ENCODE measurements around the gene INPP4B.

The INPP4B gene

GRCh38 chr4:142274137-142274536 lies 572.0 kb downstream of the INPP4B start:
- TF ChIP-seq, protein P1, sequence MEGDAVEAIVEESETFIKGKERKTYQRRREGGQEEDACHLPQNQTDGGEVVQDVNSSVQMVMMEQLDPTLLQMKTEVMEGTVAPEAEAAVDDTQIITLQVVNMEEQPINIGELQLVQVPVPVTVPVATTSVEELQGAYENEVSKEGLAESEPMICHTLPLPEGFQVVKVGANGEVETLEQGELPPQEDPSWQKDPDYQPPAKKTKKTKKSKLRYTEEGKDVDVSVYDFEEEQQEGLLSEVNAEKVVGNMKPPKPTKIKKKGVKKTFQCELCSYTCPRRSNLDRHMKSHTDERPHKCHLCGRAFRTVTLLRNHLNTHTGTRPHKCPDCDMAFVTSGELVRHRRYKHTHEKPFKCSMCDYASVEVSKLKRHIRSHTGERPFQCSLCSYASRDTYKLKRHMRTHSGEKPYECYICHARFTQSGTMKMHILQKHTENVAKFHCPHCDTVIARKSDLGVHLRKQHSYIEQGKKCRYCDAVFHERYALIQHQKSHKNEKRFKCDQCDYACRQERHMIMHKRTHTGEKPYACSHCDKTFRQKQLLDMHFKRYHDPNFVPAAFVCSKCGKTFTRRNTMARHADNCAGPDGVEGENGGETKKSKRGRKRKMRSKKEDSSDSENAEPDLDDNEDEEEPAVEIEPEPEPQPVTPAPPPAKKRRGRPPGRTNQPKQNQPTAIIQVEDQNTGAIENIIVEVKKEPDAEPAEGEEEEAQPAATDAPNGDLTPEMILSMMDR (conservative IDR thresholded peaks at IDR 0.05), result no peak
- H3K27ac ChIP-seq, result no peak overlapping the region

GRCh38 chr4:142272452-142272851 lies 573.6 kb downstream of the INPP4B start:
- TF ChIP-seq, protein P1 (conservative IDR thresholded peaks at IDR 0.05), result no peak

GRCh38 chr4:142271832-142272231 lies 574.3 kb downstream of the INPP4B start:
- H3K27ac ChIP-seq, result no peak overlapping the region
- TF ChIP-seq, protein P1 (conservative IDR thresholded peaks at IDR 0.05), result no peak

More at GRCh38 chr4:142272452-142272851, 573.6 kb downstream of the INPP4B start:
- no peak overlapping the region for H3K27ac ChIP-seq

DNA sequence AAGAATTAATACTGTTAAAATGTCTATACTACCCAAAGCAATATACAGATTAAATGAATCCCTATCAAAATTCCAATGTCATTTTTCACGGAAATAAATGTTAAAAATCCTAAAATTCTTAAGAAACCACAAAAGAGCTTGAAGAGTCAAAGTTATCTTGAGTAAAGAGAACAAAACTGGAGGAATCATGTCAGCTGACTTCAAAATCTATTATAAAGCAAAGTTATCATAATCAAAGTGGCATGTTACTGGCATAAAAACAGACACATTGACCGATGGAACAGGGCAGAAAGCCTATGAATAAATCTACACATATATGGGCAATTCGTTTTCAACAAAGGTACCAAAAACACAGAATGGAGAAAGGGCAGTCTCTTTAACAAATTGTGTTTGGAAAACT lies 579.0 kb downstream of the INPP4B start:
- no peak overlapping the region for H3K27ac ChIP-seq
- TF ChIP-seq, protein P1 (conservative IDR thresholded peaks at IDR 0.05), result no peak

- TF ChIP-seq, protein P1 (conservative IDR thresholded peaks at IDR 0.05), result no peak
- no peak overlapping the region for H3K27ac ChIP-seq
Observed at GRCh38 chr4:142265946-142266345, 580.2 kb downstream of the INPP4B start.

DNA sequence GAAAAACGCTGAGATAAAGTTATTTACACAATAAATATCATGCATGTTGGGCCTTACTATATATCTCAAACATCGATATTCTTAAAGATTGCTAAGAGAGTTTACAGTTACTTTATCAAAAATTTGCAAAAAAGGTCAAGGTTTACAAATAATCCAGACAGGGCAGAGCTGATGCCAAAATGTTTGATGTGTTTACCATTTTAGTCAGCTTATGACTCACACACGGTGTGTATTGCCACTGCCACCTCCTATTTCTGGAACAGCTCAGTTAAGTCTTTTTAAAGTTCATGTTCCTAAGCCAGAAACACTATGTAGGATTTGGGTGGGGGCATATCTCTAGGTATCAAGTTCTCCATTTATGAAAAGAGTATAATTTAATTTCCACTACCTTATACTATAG lies 580.6 kb downstream of the INPP4B start:
- H3K27ac ChIP-seq, result no peak overlapping the region

GRCh38 chr4:142264961-142265360 lies 581.1 kb downstream of the INPP4B start:
- no peak overlapping the region for H3K27ac ChIP-seq
- TF ChIP-seq, protein P1 (conservative IDR thresholded peaks at IDR 0.05), result no peak

More for the DNA sequence above, 580.6 kb downstream of the INPP4B start:
- TF ChIP-seq, protein P1 (conservative IDR thresholded peaks at IDR 0.05), result no peak
